ENCODE data around the gene CTIF.
A peak's percentile ranks its signal among the peaks of the same experiment; 100 is the strongest.
"Not testable (repeated sequence)": the region's sequence is repeated elsewhere in the genome, so short reads cannot be mapped to it uniquely, and the experiment has no call there.

The CTIF gene

GRCh38 chr18:48643262-48643661 lies 104.4 kb downstream of the CTIF start:
- no peak for DNase-seq (ENCODE audit: low spot score)

- no peak for DNase-seq (ENCODE audit: low spot score)
Observed at GRCh38 chr18:48644029-48644428, 105.2 kb downstream of the CTIF start.

DNA sequence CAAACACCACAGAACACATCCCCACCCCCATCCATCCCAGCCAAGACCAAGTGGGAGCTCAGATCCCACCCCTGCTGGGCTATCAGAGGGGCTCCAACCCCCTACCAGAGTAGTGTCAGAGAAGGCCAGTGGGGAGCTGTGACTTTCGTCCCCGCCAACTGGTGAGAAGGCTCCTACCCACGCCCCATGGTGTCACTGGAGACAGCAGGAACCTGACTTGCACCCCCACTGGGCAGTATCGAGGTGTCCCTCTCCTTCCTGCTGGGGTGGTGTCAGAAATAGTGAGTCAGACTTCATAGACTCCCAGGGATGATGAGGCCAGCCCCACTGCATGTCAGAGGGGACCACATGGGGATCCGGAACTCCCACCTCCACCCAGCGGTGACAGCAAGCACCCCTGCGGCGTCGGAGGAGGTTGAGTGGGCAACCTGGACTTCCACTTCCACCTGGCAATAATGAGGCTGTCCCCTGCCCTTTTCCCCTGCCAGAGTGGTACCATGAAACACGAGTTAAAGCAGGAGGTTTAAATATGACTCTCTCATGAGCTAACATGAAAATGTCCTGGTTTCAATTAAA lies 106.7 kb downstream of the CTIF start:
- no peak for DNase-seq (ENCODE audit: low spot score)

GRCh38 chr18:48646976-48647375 lies 108.1 kb downstream of the CTIF start:
- DNase-seq (ENCODE audit: low spot score), result no peak

DNA sequence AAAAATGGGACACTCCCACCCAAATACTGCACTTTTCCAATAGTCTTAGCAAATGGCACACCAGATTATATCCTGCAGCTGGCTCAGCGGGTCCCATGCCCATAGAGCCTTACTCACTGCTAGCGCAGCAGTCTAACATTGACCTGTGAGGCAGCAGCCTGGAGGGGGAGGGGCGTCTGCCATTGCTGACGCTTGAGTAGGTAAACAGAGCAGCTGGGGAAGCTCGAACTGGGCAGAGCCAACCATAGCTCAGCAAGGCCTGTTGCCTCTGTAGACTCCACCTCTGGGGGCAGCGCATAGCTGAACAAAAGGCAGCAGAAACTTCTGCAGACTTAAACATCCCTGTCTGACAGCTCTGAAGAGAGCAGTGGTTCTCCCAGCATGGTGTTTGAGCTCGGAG lies 110.4 kb downstream of the CTIF start:
- DNase-seq (ENCODE audit: low spot score), result no peak

- not testable (repeated sequence) for DNase-seq (ENCODE audit: low spot score)
Observed at GRCh38 chr18:48654591-48654990, 115.8 kb downstream of the CTIF start.

- DNase-seq (ENCODE audit: low spot score), result no peak
Observed at GRCh38 chr18:48655508-48655907, 116.7 kb downstream of the CTIF start.

- no peak for DNase-seq (ENCODE audit: low spot score)
Observed at GRCh38 chr18:48656176-48656575, 117.3 kb downstream of the CTIF start.

- peak; percentile 25 for DNase-seq (ENCODE audit: low spot score)
Observed at GRCh38 chr18:48656582-48656981, 117.8 kb downstream of the CTIF start.

- no peak for DNase-seq (ENCODE audit: low spot score)
Observed at GRCh38 chr18:48657447-48658120, 118.8 kb downstream of the CTIF start.

- DNase-seq (ENCODE audit: low spot score), result no peak
Observed at GRCh38 chr18:48658721-48659120, 119.9 kb downstream of the CTIF start.

DNA sequence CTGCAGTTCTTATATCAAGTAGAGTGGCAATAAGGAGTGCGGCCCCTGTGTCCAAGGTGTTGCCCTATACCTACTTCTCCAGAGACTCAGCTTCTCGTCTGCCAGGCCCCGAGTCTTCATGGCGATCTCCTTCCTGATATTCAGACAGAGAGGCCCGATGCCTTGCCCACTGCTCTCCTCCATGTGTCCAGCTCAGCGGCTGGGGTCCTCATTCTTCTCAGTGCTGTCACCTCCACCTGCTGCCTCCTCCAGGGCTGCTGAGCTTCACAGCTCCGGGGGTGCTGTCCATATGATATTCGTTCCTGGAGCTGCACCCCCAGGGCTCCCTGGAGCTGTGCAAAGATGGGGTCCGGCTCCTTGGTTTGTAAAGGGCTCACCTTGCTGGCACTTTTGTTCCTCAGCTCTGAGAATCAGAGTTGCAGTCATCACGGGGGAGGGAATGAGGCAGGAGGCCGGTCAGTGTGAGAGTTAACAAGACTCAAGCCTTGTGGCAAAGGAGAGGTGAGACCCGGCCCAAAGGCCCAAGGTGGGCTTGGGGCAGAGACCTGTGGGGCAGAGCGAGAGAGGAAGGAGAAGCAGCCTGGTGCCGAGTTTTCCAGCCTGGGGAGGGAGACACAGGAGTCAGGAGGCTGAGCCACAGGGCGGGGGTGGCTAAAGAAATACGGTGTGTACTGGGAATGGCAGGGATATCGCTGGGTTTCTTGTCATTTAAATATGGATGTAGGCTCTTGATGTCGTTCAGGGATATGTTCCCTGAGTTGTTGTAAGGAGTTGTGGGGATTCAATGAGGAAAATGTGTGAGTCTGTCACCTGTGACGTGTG lies 120.6 kb downstream of the CTIF start:
- DNase-seq (ENCODE audit: low spot score), result no peak

- no peak for DNase-seq (ENCODE audit: low spot score)
Observed at GRCh38 chr18:48660346-48661228, 121.8 kb downstream of the CTIF start.

DNA sequence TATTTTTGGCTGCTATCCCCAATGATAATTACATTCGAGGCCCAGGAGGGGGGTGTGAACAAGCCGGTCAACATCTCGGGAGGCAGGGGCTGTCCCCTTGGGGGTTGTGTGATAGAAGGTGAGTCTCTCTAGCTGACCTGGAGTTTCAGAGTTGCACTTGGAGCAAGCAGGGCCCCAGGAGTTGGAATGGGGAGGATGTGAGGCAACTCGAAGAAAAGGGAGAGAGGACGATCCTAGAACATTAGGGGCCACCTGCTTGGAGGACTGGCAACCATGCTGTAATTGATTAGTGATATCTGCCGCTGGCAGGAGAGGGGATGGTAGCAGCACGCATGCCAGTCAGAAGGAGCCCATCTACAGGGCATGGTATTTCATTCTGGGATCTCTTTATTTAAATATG lies 122.6 kb downstream of the CTIF start:
- no peak for DNase-seq (ENCODE audit: low spot score)

DNA sequence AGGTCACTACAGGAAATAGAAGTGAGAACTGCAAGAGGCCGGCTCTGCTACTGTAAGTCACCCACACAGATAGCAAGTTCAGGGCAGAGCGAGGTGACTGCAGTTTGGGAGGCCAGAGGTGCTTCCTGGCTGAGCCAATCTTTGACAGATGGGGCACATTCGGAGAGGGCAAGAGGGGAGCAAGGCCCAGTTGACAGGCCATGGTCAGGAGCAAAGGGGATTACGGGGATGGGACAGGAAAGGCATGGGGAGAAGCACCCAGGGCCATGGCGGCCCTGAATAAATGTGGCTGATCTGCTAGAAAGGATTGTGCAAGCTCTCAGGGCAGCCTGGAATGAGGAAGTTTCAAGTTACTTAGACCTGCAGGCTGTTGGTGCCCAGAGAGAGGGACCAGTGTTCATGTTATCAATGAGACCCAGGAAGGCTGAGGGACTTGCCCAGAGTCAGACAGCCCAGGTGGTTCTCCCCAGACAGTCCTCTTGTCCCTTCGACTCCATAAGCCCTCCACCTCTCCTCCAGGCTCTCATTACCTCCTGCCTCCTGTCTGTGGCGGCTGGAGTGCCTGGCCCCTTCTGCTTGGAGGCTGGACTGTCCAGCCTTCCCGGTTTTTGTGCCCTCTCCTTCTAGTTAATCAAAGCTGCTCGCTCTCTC lies 123.3 kb downstream of the CTIF start:
- peak; percentile 70 for DNase-seq (ENCODE audit: low spot score)

DNA sequence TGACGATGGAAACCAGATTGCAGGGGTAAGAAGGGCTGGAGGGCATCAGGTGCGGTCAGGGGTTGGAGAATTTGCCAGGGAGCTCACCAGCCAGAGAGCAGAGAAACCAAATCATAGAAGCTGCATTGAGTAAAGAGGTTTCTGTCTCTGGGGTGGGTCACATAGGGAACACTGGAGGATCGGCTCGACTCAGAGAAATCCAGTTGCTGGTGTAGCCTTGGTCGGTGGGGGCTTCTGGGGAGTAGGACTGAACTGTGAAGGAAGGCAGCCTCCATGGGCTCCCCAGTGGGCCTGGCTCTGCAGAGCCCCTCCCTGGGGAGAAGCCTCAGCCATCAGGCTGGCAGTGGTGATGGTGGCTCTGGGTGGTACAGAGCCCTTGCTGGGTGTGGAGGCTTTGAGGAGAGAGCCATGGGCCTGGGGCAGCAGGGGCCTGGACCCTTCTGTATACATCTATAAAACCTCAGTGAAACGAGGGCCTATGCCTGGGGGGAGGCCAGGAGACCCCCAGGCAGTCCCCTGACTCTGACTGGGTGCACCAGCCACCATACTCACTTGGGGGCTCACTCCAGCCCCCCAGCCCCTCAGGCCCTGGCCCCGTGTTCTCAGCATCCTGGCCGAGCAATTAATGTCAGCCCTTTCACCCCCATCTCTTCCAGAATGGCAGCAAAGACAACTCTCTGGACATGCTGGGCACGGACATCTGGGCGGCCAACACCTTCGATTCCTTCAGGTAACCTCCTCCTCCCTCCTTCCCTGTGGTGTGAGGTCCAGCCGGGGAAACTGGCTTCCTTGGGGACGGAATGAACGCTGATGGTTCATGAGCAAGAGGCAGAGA lies 124.5 kb downstream of the CTIF start:
- no peak for DNase-seq (ENCODE audit: low spot score)

- peak; percentile 74 for DNase-seq (ENCODE audit: low spot score)
Observed at GRCh38 chr18:48663931-48664847, 125.4 kb downstream of the CTIF start.

DNA sequence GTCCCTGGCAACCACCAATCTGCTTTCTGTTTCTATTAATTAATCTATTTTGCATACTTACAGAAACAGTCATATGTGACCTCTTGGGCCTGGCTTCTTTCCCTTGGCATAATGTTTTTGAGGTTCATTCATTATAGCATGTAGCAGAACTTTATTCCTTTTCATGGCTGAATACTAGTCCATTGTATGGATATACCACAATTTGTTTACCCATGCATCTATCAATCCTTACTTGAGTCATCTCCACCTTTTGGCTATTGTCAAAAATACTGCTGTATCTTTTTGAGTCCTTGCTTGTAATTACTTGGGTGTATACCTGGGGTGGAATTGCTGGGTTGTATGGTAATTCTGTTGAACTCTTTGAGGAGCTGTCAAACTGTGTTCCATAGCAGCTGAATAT lies 126.8 kb downstream of the CTIF start:
- DNase-seq (ENCODE audit: low spot score), result no peak

GRCh38 chr18:48666613-48667012 lies 127.8 kb downstream of the CTIF start:
- DNase-seq (ENCODE audit: low spot score), result no peak

Data from AG08396 (cell line).